HepG2 (cell line): ENCODE results near the gene CTNNBL1. TPM values are rescaled to one million over a fixed set of nuclear protein-coding genes. Genes with fewer than 3 reads are reported as not detected.

Source experiments
- ATAC-seq: fragments of 200-7000 bp; cut with Tn5 transposase; 3 replicates; pipeline ENCODE4 v1.9.1; 2020; ENCODE audit warnings: mild to moderate bottlenecking, moderate library complexity
- BruUV-seq: library from RNA; stranded (reverse); fragments of 400-500 nt; replicated peaks from 2 replicates; lab custom pipeline; 2021; lab: Mats Ljungman, UMichigan
- CTCF ChIA-PET: fragments of 300-600 bp; formaldehyde crosslinking; extraction: SDS; loops from one replicate; lab custom pipeline; 2021; ENCODE audit warnings: low total read pairs, inconsistent platforms, low intra/inter-chr PET ratio; lab: Yijun Ruan, JAX
- POLR2A ChIA-PET: fragments of 350-600 bp; sonication (Branson Sonifier 250); formaldehyde crosslinking; loops from one replicate; lab custom pipeline; 2020; ENCODE audit warnings: antibody characterized with exemption, inconsistent platforms; lab: Yijun Ruan, JAX
- DNase-seq: peaks from one replicate; pipeline ENCODE4 v3.0.0-alpha.2; 2015; ENCODE audit warnings: low spot score
- FAIRE-seq: peaks from 3 replicates; lab custom pipeline; 2011; peaks lifted over from hg19 to GRCh38; lab: Jason Lieb, UNC
- H2AFZ ChIP-seq: one replicate; pipeline ENCODE4 v1.6.1; 2011; ENCODE audit warnings: low read length, inconsistent platforms
- H3K27ac ChIP-seq: fragments of 300-600 bp; 3 replicates; pipeline ENCODE4 v1.8.0; 2011; ENCODE audit warnings: mixed run types, mild to moderate bottlenecking, mixed read lengths, low read length, inconsistent platforms; ENCODE audit not compliant: insufficient read depth; ENCODE audit errors: extremely low read length
- H3K27me3 ChIP-seq, 2 experiments: fragments of 200-600 bp in 1 of 2; 2 replicates in 1 of 2; 3 replicates in 1 of 2; pipeline versions ENCODE4 v1.6.0 to v1.8.0; 2011; ENCODE audit warnings: low read length in 2 of 2, mild to moderate bottlenecking in 2 of 2, moderate library complexity in 2 of 2, inconsistent platforms in 1 of 2; ENCODE audit not compliant: insufficient read depth in 2 of 2, control insufficient read depth in 1 of 2
- H3K36me3 ChIP-seq, 2 experiments: fragments of 200-600 bp in 1 of 2; replicated peaks in 1 of 2; 2 replicates in 1 of 2; 3 replicates in 1 of 2; pipeline versions ENCODE4 v1.5.1 to v1.8.0; 2011; ENCODE audit warnings: low read length in 2 of 2, inconsistent platforms in 1 of 2; ENCODE audit not compliant: insufficient read depth in 2 of 2, control insufficient read depth in 1 of 2
- H3K4me1 ChIP-seq: 2 replicates; pipeline ENCODE4 v1.5.1; 2012; ENCODE audit warnings: low read length, inconsistent platforms; ENCODE audit not compliant: insufficient read depth
- H3K4me2 ChIP-seq: 2 replicates; pipeline ENCODE4 v1.6.0; 2011; ENCODE audit warnings: low read depth, low read length, inconsistent platforms
- H3K4me3 ChIP-seq, 3 experiments: fragments of 200-600 bp in 1 of 3; sonication (generic), shearing (Covaris generic) in 1 of 3; replicated peaks in 1 of 3; 2 replicates each; pipeline ENCODE4 v1.5.1; 2011 to 2016; ENCODE audit warnings: low read length in 3 of 3, inconsistent platforms in 2 of 3, low read depth in 2 of 3, mild to moderate bottlenecking in 2 of 3, control low read depth in 1 of 3, mixed read lengths in 1 of 3; ENCODE audit not compliant: insufficient read depth in 1 of 3
- H3K79me2 ChIP-seq: one replicate; pipeline ENCODE4 v1.6.1; 2011; ENCODE audit warnings: low read length, inconsistent platforms; ENCODE audit not compliant: insufficient read depth
- H3K9ac ChIP-seq: 2 replicates; pipeline ENCODE4 v1.6.0; 2011; ENCODE audit warnings: mild to moderate bottlenecking, low read depth, low read length, inconsistent platforms; ENCODE audit not compliant: insufficient read depth
- H3K9me3 ChIP-seq: 2 replicates; pipeline ENCODE4 v1.5.1; 2012; ENCODE audit warnings: mild to moderate bottlenecking, low read length
- H4K20me1 ChIP-seq: 2 replicates; pipeline ENCODE4 v1.6.0; 2011; ENCODE audit warnings: inconsistent platforms, mild to moderate bottlenecking, low read length, moderate library complexity; ENCODE audit not compliant: insufficient read depth
- NR1H2 ChIP-seq: sonication (generic); formaldehyde crosslinking; IDR thresholded peaks from 2 replicates; pipeline ENCODE4 v1.8.1; 2022; ENCODE audit warnings: low read depth, missing genetic modification reagents, borderline replicate concordance
- POGZ ChIP-seq: sonication (generic); formaldehyde crosslinking; IDR thresholded peaks from 2 replicates; pipeline ENCODE4 v1.4.0; 2020; ENCODE audit warnings: mild to moderate bottlenecking, missing genetic modification reagents
- ZMYM4 ChIP-seq: sonication (generic); formaldehyde crosslinking; IDR thresholded peaks from 2 replicates; pipeline ENCODE4 v1.8.1; 2023; ENCODE audit warnings: mild to moderate bottlenecking, missing genetic modification reagents
- ZNF557 ChIP-seq: sonication (generic); formaldehyde crosslinking; IDR thresholded peaks from 2 replicates; pipeline ENCODE4 v1.4.0; 2020; ENCODE audit warnings: missing genetic modification reagents
- ZNF576 ChIP-seq: sonication (generic); formaldehyde crosslinking; IDR thresholded peaks from 2 replicates; pipeline ENCODE4 v1.4.0; 2020; ENCODE audit warnings: mild to moderate bottlenecking, missing genetic modification reagents
- ZNF891 ChIP-seq: sonication (generic); formaldehyde crosslinking; IDR thresholded peaks from 2 replicates; pipeline ENCODE4 v1.5.0; 2020; ENCODE audit warnings: mild to moderate bottlenecking, missing genetic modification reagents
- WGBS: methylation state at CpG from one replicate; pipeline ENCODE4 v1.1.6; 2017; ENCODE audit warnings: low lambda C conversion rate; 5-methylcytosine and 5-hydroxymethylcytosine counted together
- in situ Hi-C: cut with HindIII; loops from 2 replicates; pipeline ENCODE4 v1.10.0; 2017; ENCODE audit warnings: low pct_unique_long_range_greater_than_20kb; ENCODE audit not compliant: extremely low pct_ligation_motif_present
- intact Hi-C: fragments of 100-400 bp; cut with micrococcal nuclease; formaldehyde crosslinking; loops from one replicate; pipeline ENCODE4 v1.10.0; 2022; ENCODE audit not compliant: unreplicated experiment
- polyA plus RNA-seq, 8 experiments: library from polyadenylated mRNA; depleted of rRNA in 3 of 8; stranded (reverse) in 7 of 8; unstranded in 1 of 8; fragments of >200 nt; fragmentation: Illumina TruSeq in 4 of 8; extraction: Trizol in 4 of 8; gene quantifications; 2 replicates each; pipeline versions ENCODE4 v1.2.1 to v1.2.3, GENCODE V29; 2011 to 2016; ENCODE audit warnings: low read depth in 4 of 8, missing spikeins in 1 of 8, mixed read lengths in 1 of 8; ENCODE audit not compliant: insufficient read depth in 1 of 8
- total RNA-seq, 5 experiments: library from RNA; depleted of rRNA; stranded (reverse); fragments of >200 nt; fragmentation: Illumina TruSeq; extraction: Trizol; gene quantifications; 2 replicates each; pipeline ENCODE4 v1.2.3, GENCODE V29; 2016; ENCODE audit warnings: low read depth in 1 of 5

The CTNNBL1 gene
- total and polyA plus RNA-seq, 2 of the 13 experiments (the other 11 are each of a cell fraction or from before 2014, with no cell fraction given) = 49.3 to 94.6 TPM

DNA sequence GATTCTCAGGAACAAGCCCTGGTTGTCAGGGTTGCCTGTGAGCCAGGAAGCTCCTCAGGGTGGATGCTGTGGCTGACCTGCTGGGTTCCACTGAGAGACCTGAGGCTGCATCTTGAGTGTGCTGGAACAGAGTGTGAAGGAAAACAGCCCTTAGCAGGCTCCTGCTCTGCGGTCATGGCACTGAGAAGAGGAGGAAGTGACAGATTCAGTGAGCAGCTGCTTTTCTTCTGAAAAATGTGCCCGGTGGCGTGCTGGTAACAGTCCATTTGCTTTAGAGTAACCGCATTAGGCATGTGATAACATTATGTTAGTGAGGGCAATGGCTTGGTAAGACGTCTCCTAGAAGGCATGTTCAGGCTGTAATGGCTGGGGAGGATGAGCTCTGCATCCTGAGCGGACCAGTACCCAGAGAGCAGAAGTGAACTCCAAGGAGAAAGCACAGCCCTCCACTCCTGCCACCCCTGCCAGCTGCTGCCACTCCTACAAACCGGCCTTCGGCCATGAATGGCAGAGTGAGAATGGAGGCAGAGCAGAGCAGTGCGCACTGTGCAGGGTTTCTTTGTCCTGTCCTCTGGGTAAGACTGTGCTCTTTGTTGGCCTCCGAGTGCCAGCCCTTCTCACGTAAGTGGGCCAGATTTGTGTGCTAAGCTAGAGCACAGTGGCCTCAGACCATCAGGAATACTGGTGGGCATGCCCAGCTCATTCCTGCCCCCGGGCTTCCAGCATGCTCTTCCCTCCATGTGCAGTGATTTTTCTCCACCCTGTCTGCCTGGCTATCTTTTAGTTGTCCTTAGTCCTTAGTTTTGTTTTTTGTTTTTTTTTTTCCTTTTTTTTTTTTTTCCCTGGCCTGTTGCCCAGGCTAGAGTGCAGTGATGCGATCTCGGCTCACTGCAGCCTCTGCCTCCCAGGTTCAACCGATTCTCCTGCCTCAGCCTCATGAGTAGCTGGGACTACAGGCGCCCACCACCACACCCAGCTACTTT, 111.0 kb downstream of the CTNNBL1 start:
- no peaks in the 10 kb centered on the region for H3K9me3 ChIP-seq
- H3K4me1 ChIP-seq = no peaks in the 10 kb centered on the region
- CTCF ChIA-PET = no interaction called here
- POLR2A ChIA-PET = no interaction called here
- H3K9ac ChIP-seq = no peak overlapping the region
- H2AFZ ChIP-seq = no peak overlapping the region
- in situ Hi-C loops = no loop called here
- no peaks in the 10 kb centered on the region for H3K79me2 ChIP-seq
- peaks cover 16 to 69% of the 10 kb centered on the region in 2 experiments for H3K36me3 ChIP-seq
- no TSS peak for BruUV-seq
- no peak overlapping the region for H3K4me2 ChIP-seq
- ATAC-seq = no peak; the same call in 2 of the 3 replicates
- H3K4me3 ChIP-seq = no peak overlapping the region
- TF ChIP-seq ZMYM4 (CRISPR knock-in tag) (no peak), ZNF891 (CRISPR knock-in tag) (0 out of 2 replicates have a peak, but pooled peaks have one; percentile 33)
- TF ChIP-seq, all 625 proteins: peak for 1
- intact Hi-C loops = no loop called here
- WGBS = 94% methylated on average over 16 of the region's 16 CpGs
- FAIRE-seq = no peak
- H3K27ac ChIP-seq = no peak overlapping the region
- H3K27me3 ChIP-seq = no peaks in the 10 kb centered on the region
- no peak for DNase-seq
- no peaks in the 10 kb centered on the region for H4K20me1 ChIP-seq

GRCh38 chr20:37807471-37808232, 113.8 kb downstream of the CTNNBL1 start:
- H3K9ac ChIP-seq = no peak overlapping the region
- H3K4me3 ChIP-seq = no peak overlapping the region
- 95% methylated on average over 5 of the region's 5 CpGs for WGBS
- no peaks in the 10 kb centered on the region for H3K79me2 ChIP-seq
- no peaks in the 10 kb centered on the region for H4K20me1 ChIP-seq
- TF ChIP-seq POGZ (no peak), ZNF576 (no peak), NR1H2 (CRISPR knock-in tag) (no peak), ZNF557 (CRISPR knock-in tag) (no peak)
- no peak overlapping the region for H3K27ac ChIP-seq
- no peaks in the 10 kb centered on the region for H3K9me3 ChIP-seq
- H3K36me3 ChIP-seq = peaks cover 14 to 61% of the 10 kb centered on the region in 2 experiments
- intact Hi-C loops (no loop called here), in situ Hi-C loops (no loop called here)
- no peaks in the 10 kb centered on the region for H3K27me3 ChIP-seq
- CTCF ChIA-PET = no interaction called here
- no peak for ATAC-seq
- POLR2A ChIA-PET = no interaction called here
- FAIRE-seq = no peak
- BruUV-seq = no TSS peak
- H3K4me2 ChIP-seq = no peak overlapping the region
- DNase-seq = no peak
- no peaks in the 10 kb centered on the region for H3K4me1 ChIP-seq
- H2AFZ ChIP-seq = no peak overlapping the region
